WTC11 (cell line): ENCODE data around the gene TIGAR. TPM values are rescaled to one million over a fixed set of nuclear protein-coding genes. Genes with fewer than 3 reads are reported as not detected.

Experiments
- ATAC-seq: fragments of 200-7000 bp; cut with Tn5 transposase; 2 replicates; pipeline ENCODE4 v1.10.0; 2021; ENCODE audit warnings: mild to moderate bottlenecking, moderate library complexity
- CTCF ChIA-PET: fragments of 300-600 bp; sonication (Branson Sonifier 250); formaldehyde crosslinking; loops from one replicate; lab custom pipeline; 2021; ENCODE audit warnings: antibody characterized with exemption; lab: Charles Lee
- POLR2A ChIA-PET: fragments of 350-600 bp; sonication (Branson Sonifier 250); formaldehyde crosslinking; loops from one replicate; lab custom pipeline; 2021; ENCODE audit warnings: antibody characterized with exemption; lab: Charles Lee
- DNase-seq: peaks from one replicate; pipeline ENCODE4 v3.0.0; 2021; ENCODE audit warnings: low spot score
- H3K27ac Mint-ChIP-seq: 2 replicates; pipeline ENCODE4 v1.8.0; 2021; ENCODE audit warnings: mixed read lengths
- H3K27me3 Mint-ChIP-seq: 2 replicates; pipeline ENCODE4 v1.8.0; 2021; ENCODE audit warnings: low read depth, mild to moderate bottlenecking, moderate library complexity, mixed read lengths
- H3K36me3 Mint-ChIP-seq: 2 replicates; pipeline ENCODE4 v1.8.0; 2021; ENCODE audit warnings: mixed read lengths
- H3K4me1 Mint-ChIP-seq: 2 replicates; pipeline ENCODE4 v1.8.0; 2022; ENCODE audit warnings: mixed read lengths
- H3K4me3 Mint-ChIP-seq: 2 replicates; pipeline ENCODE4 v1.8.0; 2021; ENCODE audit warnings: mild to moderate bottlenecking, moderate library complexity, mixed read lengths
- H3K9me3 Mint-ChIP-seq: 2 replicates; pipeline ENCODE4 v1.8.0; 2021; ENCODE audit warnings: mixed read lengths
- CBFB ChIP-seq: sonication (generic); formaldehyde crosslinking; IDR thresholded peaks from 2 replicates; pipeline ENCODE4 v1.8.1; 2022; ENCODE audit warnings: mild to moderate bottlenecking, low read depth, missing genetic modification reagents
- ELF4 ChIP-seq: sonication (generic); formaldehyde crosslinking; IDR thresholded peaks from 2 replicates; pipeline ENCODE4 v1.8.1; 2022; ENCODE audit warnings: low read depth, mild to moderate bottlenecking, moderate library complexity, missing genetic modification reagents
- EMX1 ChIP-seq: fragments of 250-450 bp; sonication (Bioruptor Pico); IDR thresholded peaks from 2 replicates; pipeline ENCODE4 v1.8.0; 2021; ENCODE audit warnings: mild to moderate bottlenecking
- ERG ChIP-seq: fragments of 250-450 bp; sonication (Bioruptor Pico); IDR thresholded peaks from 2 replicates; pipeline ENCODE4 v1.8.0; 2021; ENCODE audit warnings: mild to moderate bottlenecking
- ESRRA ChIP-seq: sonication (generic); formaldehyde crosslinking; IDR thresholded peaks from 2 replicates; pipeline ENCODE4 v1.8.1; 2022; ENCODE audit warnings: mild to moderate bottlenecking, missing genetic modification reagents, borderline replicate concordance
- ETV6 ChIP-seq: sonication (generic); formaldehyde crosslinking; IDR thresholded peaks from 2 replicates; pipeline ENCODE4 v1.8.1; 2022; ENCODE audit warnings: mild to moderate bottlenecking, missing genetic modification reagents
- FOXJ3 ChIP-seq: sonication (generic); formaldehyde crosslinking; IDR thresholded peaks from 2 replicates; pipeline ENCODE4 v1.9.0; 2021; ENCODE audit warnings: missing genetic modification reagents, mild to moderate bottlenecking, borderline replicate concordance
- FOXP4 ChIP-seq: sonication (generic); formaldehyde crosslinking; IDR thresholded peaks from 2 replicates; pipeline ENCODE4 v1.8.0; 2022; ENCODE audit warnings: mild to moderate bottlenecking, missing genetic modification reagents
- IRF1 ChIP-seq: sonication (generic); formaldehyde crosslinking; IDR thresholded peaks from 2 replicates; pipeline ENCODE4 v1.8.0; 2023; ENCODE audit warnings: missing genetic modification reagents
- MXD4 ChIP-seq: fragments of 250-450 bp; sonication (Bioruptor Pico); IDR thresholded peaks from 2 replicates; pipeline ENCODE4 v1.8.0; 2021; ENCODE audit warnings: mild to moderate bottlenecking, moderate library complexity, borderline replicate concordance
- NFYB ChIP-seq: sonication (generic); formaldehyde crosslinking; conservative IDR thresholded peaks from 2 replicates; pipeline ENCODE4 v1.8.0; 2022; ENCODE audit warnings: low read depth, missing genetic modification reagents
- OVOL2 ChIP-seq: fragments of 250-450 bp; sonication (Bioruptor Pico); IDR thresholded peaks from 2 replicates; pipeline ENCODE4 v1.9.0; 2021; ENCODE audit warnings: mild to moderate bottlenecking, borderline replicate concordance
- PREB ChIP-seq: sonication (generic); formaldehyde crosslinking; IDR thresholded peaks from 2 replicates; pipeline ENCODE4 v1.8.1; 2022; ENCODE audit warnings: mild to moderate bottlenecking, missing genetic modification reagents, moderate library complexity, borderline replicate concordance
- PRRX2 ChIP-seq: fragments of 250-450 bp; sonication (Bioruptor Pico); IDR thresholded peaks from 2 replicates; pipeline ENCODE4 v1.8.0; 2021; ENCODE audit warnings: mild to moderate bottlenecking
- RELA ChIP-seq: sonication (generic); formaldehyde crosslinking; IDR thresholded peaks from 2 replicates; pipeline ENCODE4 v1.8.1; 2022; ENCODE audit warnings: missing genetic modification reagents, mild to moderate bottlenecking, borderline replicate concordance
- SMAD4 ChIP-seq: sonication (generic); formaldehyde crosslinking; IDR thresholded peaks from 2 replicates; pipeline ENCODE4 v1.8.0; 2022; ENCODE audit warnings: mild to moderate bottlenecking, missing genetic modification reagents
- ZNF121 ChIP-seq: sonication (generic); formaldehyde crosslinking; IDR thresholded peaks from 2 replicates; pipeline ENCODE4 v1.8.0; 2023; ENCODE audit warnings: missing genetic modification reagents
- total RNA-seq: library from RNA; stranded (reverse); gene quantifications from 3 replicates; pipeline ENCODE4 v1.2.3, GENCODE V29; 2021
- TF ChIP-seq, protein P1 (sequence below): sonication (generic); formaldehyde crosslinking; IDR thresholded peaks from 2 replicates; pipeline ENCODE4 v1.8.0; 2023; ENCODE audit warnings: mild to moderate bottlenecking, missing genetic modification reagents
- TF ChIP-seq, protein P2 (sequence below): sonication (generic); formaldehyde crosslinking; IDR thresholded peaks from 2 replicates; pipeline ENCODE4 v1.8.0; 2022; ENCODE audit warnings: missing genetic modification reagents
- TF ChIP-seq, protein P3 (sequence below): sonication (generic); formaldehyde crosslinking; IDR thresholded peaks from 2 replicates; pipeline ENCODE4 v1.8.1; 2023; ENCODE audit warnings: mild to moderate bottlenecking, missing genetic modification reagents
- TF ChIP-seq, protein P4 (sequence below): sonication (generic); formaldehyde crosslinking; IDR thresholded peaks from 2 replicates; pipeline ENCODE4 v1.8.1; 2023; ENCODE audit warnings: mild to moderate bottlenecking, missing genetic modification reagents, moderate library complexity

TIGAR gene
- total RNA-seq, 1 experiment from 2014 or later, result 26.7 TPM

- Mint-ChIP-seq H3K4me1 (peaks cover 37% of the 10 kb centered on the region), H3K9me3 (no peaks in the 10 kb centered on the region), H3K4me3 (peak overlapping the region; percentile 91), H3K27ac (peak overlapping the region; percentile 94), H3K36me3 (peaks cover 25% of the 10 kb centered on the region), H3K27me3 (peaks cover 21% of the 10 kb centered on the region)
- peak; percentile 72 for DNase-seq
- CTCF ChIA-PET, result interaction anchor here (0.7 to 3.7 kb wide), 15 partner anchors 10 to 308 kb away, joined by 3 to 22 read pairs (median 5); partner anchors contain the start of gene FGF23
- POLR2A ChIA-PET, result interaction anchor here (0.5 to 4.3 kb wide), 21 partner anchors 7 to 1227 kb away, joined by 3 to 45 read pairs (median 4); no protein-coding TSS in a partner anchor
- ATAC-seq, result no peak
- TF ChIP-seq IRF1 (CRISPR knock-in tag) (peak; percentile 95), FOXP4 (CRISPR knock-in tag) (peak; percentile 99), FOXJ3 (no peak), SMAD4 (CRISPR knock-in tag) (peak; percentile 95), RELA (CRISPR knock-in tag) (peak; percentile 85; the same call in 1 of the 2 replicates), EMX1 (CRISPR knock-in tag) (no peak), ERG (CRISPR knock-in tag) (no peak), ZNF121 (CRISPR knock-in tag) (peak; percentile 56; the same call in 1 of the 2 replicates), MXD4 (CRISPR knock-in tag) (no peak), ELF4 (CRISPR knock-in tag) (peak; percentile 75; the same call in 1 of the 2 replicates), PREB (peak; percentile 54; the same call in 1 of the 2 replicates), ETV6 (CRISPR knock-in tag) (peak; percentile 98), PRRX2 (no peak), NFYB (CRISPR knock-in tag) (no peak), ESRRA (CRISPR knock-in tag) (peak; percentile 95), OVOL2 (CRISPR knock-in tag) (no peak), CBFB (0 out of 2 replicates have a peak, but pooled peaks have one; percentile 76)
- TF ChIP-seq, protein P1, sequence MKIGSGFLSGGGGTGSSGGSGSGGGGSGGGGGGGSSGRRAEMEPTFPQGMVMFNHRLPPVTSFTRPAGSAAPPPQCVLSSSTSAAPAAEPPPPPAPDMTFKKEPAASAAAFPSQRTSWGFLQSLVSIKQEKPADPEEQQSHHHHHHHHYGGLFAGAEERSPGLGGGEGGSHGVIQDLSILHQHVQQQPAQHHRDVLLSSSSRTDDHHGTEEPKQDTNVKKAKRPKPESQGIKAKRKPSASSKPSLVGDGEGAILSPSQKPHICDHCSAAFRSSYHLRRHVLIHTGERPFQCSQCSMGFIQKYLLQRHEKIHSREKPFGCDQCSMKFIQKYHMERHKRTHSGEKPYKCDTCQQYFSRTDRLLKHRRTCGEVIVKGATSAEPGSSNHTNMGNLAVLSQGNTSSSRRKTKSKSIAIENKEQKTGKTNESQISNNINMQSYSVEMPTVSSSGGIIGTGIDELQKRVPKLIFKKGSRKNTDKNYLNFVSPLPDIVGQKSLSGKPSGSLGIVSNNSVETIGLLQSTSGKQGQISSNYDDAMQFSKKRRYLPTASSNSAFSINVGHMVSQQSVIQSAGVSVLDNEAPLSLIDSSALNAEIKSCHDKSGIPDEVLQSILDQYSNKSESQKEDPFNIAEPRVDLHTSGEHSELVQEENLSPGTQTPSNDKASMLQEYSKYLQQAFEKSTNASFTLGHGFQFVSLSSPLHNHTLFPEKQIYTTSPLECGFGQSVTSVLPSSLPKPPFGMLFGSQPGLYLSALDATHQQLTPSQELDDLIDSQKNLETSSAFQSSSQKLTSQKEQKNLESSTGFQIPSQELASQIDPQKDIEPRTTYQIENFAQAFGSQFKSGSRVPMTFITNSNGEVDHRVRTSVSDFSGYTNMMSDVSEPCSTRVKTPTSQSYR (CRISPR knock-in tag), result peak; percentile 94
- TF ChIP-seq, protein P2, sequence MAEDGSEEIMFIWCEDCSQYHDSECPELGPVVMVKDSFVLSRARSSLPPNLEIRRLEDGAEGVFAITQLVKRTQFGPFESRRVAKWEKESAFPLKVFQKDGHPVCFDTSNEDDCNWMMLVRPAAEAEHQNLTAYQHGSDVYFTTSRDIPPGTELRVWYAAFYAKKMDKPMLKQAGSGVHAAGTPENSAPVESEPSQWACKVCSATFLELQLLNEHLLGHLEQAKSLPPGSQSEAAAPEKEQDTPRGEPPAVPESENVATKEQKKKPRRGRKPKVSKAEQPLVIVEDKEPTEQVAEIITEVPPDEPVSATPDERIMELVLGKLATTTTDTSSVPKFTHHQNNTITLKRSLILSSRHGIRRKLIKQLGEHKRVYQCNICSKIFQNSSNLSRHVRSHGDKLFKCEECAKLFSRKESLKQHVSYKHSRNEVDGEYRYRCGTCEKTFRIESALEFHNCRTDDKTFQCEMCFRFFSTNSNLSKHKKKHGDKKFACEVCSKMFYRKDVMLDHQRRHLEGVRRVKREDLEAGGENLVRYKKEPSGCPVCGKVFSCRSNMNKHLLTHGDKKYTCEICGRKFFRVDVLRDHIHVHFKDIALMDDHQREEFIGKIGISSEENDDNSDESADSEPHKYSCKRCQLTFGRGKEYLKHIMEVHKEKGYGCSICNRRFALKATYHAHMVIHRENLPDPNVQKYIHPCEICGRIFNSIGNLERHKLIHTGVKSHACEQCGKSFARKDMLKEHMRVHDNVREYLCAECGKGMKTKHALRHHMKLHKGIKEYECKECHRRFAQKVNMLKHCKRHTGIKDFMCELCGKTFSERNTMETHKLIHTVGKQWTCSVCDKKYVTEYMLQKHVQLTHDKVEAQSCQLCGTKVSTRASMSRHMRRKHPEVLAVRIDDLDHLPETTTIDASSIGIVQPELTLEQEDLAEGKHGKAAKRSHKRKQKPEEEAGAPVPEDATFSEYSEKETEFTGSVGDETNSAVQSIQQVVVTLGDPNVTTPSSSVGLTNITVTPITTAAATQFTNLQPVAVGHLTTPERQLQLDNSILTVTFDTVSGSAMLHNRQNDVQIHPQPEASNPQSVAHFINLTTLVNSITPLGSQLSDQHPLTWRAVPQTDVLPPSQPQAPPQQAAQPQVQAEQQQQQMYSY (CRISPR knock-in tag), result peak; percentile 72; the same call in 1 of the 2 replicates
- TF ChIP-seq, protein P3, sequence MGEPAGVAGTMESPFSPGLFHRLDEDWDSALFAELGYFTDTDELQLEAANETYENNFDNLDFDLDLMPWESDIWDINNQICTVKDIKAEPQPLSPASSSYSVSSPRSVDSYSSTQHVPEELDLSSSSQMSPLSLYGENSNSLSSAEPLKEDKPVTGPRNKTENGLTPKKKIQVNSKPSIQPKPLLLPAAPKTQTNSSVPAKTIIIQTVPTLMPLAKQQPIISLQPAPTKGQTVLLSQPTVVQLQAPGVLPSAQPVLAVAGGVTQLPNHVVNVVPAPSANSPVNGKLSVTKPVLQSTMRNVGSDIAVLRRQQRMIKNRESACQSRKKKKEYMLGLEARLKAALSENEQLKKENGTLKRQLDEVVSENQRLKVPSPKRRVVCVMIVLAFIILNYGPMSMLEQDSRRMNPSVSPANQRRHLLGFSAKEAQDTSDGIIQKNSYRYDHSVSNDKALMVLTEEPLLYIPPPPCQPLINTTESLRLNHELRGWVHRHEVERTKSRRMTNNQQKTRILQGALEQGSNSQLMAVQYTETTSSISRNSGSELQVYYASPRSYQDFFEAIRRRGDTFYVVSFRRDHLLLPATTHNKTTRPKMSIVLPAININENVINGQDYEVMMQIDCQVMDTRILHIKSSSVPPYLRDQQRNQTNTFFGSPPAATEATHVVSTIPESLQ, result peak; percentile 45; the same call in 1 of the 2 replicates
- TF ChIP-seq, protein P4, sequence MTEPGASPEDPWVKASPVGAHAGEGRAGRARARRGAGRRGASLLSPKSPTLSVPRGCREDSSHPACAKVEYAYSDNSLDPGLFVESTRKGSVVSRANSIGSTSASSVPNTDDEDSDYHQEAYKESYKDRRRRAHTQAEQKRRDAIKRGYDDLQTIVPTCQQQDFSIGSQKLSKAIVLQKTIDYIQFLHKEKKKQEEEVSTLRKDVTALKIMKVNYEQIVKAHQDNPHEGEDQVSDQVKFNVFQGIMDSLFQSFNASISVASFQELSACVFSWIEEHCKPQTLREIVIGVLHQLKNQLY (CRISPR knock-in tag), result no peak
Measured at GRCh38 chr12:4272424-4273272, 48.4 kb upstream of the TIGAR start.
